ENCODE results near the gene ARNT2. TPM values are rescaled to one million over a fixed set of nuclear protein-coding genes. Genes with fewer than 3 reads are reported as not detected.

ARNT2 gene
- total and polyA plus RNA-seq, 10 of the 15 experiments (the other 5 are each of a cell fraction or from before 2014, with no cell fraction given): 0.07 to 0.49 (median 0.09) TPM; not detected in 6

GRCh38 chr15:80497221-80497620 is 93.0 kb downstream of the ARNT2 start:
- Histone ChIP-seq H3K27me3 (replicated peaks in 1 of 2; ENCODE audit: control insufficient read depth in 2 of 2, insufficient read depth in 2 of 2, low read length in 1 of 2) (0 out of 4 replicates have a peak, but pooled peaks cover 0 to 3% of the 10 kb centered on the region in 2 experiments), H3K4me2 (ENCODE audit: control insufficient read depth, insufficient read depth) (no peak overlapping the region), H3K4me1 (ENCODE audit: control insufficient read depth, insufficient read depth, low read length) (no peaks in the 10 kb centered on the region), H4K20me1 (ENCODE audit: control insufficient read depth, insufficient read depth) (no peaks in the 10 kb centered on the region), H2AFZ (ENCODE audit: control insufficient read depth, low read depth, low read length) (no peak overlapping the region), H3K27ac (ENCODE audit: control insufficient read depth, insufficient read depth) (no peak overlapping the region), H3K4me3 (no peak overlapping the region), H3K9me3 (replicated peaks; ENCODE audit: control insufficient read depth, insufficient read depth, low read length) (no peaks in the 10 kb centered on the region), H3K79me2 (ENCODE audit: control insufficient read depth, insufficient read depth, low read length) (no peaks in the 10 kb centered on the region), H3K9ac (ENCODE audit: control insufficient read depth, insufficient read depth, low read length) (no peak overlapping the region), H3K36me3 (ENCODE audit: control insufficient read depth in 2 of 2, insufficient read depth in 2 of 2, low read length in 1 of 2) (no peaks in the 10 kb centered on the region)
- ChIA-PET SMC1A (ENCODE audit: uncharacterized antibody, unreplicated experiment) (no interaction called here), RAD21 (ENCODE audit: unreplicated experiment) (no interaction called here), POLR2A (no interaction called here), CTCF (interaction anchor here (1.5 kb wide), 1 partner anchor 41 kb away, joined by 5 read pairs; no protein-coding TSS in a partner anchor)
- 0% methylated on average over 1 of the region's 1 CpG for WGBS (ENCODE audit: insufficient coverage, insufficient replicate concordance, low lambda C conversion rate, missing lambda C conversion rate)
- intact Hi-C loops (cut with micrococcal nuclease; ENCODE audit: unreplicated experiment) (no loop called here), in situ Hi-C loops (cut with MboI) (no loop called here)
- ATAC-seq (no peak), DNase-seq (ENCODE audit: low read depth, low spot score) (no peak), FAIRE-seq (no peak)
- TF ChIP-seq NR2F1 (conservative IDR thresholded peaks at IDR 0.05): no peak
- no TSS peak for BruUV-seq (replicated peaks)

- SMC1A ChIA-PET (ENCODE audit: uncharacterized antibody, unreplicated experiment): no interaction called here
- CTCF ChIA-PET: interaction anchor here (1.5 kb wide), 1 partner anchor 43 kb away, joined by 5 read pairs; no protein-coding TSS in a partner anchor
- TF ChIP-seq, protein P1, sequence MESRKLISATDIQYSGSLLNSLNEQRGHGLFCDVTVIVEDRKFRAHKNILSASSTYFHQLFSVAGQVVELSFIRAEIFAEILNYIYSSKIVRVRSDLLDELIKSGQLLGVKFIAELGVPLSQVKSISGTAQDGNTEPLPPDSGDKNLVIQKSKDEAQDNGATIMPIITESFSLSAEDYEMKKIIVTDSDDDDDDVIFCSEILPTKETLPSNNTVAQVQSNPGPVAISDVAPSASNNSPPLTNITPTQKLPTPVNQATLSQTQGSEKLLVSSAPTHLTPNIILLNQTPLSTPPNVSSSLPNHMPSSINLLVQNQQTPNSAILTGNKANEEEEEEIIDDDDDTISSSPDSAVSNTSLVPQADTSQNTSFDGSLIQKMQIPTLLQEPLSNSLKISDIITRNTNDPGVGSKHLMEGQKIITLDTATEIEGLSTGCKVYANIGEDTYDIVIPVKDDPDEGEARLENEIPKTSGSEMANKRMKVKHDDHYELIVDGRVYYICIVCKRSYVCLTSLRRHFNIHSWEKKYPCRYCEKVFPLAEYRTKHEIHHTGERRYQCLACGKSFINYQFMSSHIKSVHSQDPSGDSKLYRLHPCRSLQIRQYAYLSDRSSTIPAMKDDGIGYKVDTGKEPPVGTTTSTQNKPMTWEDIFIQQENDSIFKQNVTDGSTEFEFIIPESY (IDR thresholded peaks at IDR 0.05): no peak
- TF ChIP-seq ZBED1 (IDR thresholded peaks at IDR 0.05; ENCODE audit: borderline replicate concordance): no peak
- no peak for TF ChIP-seq USF1 (IDR thresholded peaks at IDR 0.05; ENCODE audit: borderline replicate concordance, extremely low read length, insufficient read depth, low read depth, low read length)
- TF ChIP-seq SREBF2 (IDR thresholded peaks at IDR 0.05; ENCODE audit: low read length): no peak
- TF ChIP-seq CBFB (IDR thresholded peaks at IDR 0.05; ENCODE audit: low read depth): no peak
- TF ChIP-seq PML (IDR thresholded peaks at IDR 0.05; ENCODE audit: low read length): no peak
- TF ChIP-seq TCF7 (IDR thresholded peaks at IDR 0.05; ENCODE audit: borderline replicate concordance): no peak
- TF ChIP-seq JUND (IDR thresholded peaks at IDR 0.05; ENCODE audit: low read depth, low read length): no peak
- TF ChIP-seq, protein P2, sequence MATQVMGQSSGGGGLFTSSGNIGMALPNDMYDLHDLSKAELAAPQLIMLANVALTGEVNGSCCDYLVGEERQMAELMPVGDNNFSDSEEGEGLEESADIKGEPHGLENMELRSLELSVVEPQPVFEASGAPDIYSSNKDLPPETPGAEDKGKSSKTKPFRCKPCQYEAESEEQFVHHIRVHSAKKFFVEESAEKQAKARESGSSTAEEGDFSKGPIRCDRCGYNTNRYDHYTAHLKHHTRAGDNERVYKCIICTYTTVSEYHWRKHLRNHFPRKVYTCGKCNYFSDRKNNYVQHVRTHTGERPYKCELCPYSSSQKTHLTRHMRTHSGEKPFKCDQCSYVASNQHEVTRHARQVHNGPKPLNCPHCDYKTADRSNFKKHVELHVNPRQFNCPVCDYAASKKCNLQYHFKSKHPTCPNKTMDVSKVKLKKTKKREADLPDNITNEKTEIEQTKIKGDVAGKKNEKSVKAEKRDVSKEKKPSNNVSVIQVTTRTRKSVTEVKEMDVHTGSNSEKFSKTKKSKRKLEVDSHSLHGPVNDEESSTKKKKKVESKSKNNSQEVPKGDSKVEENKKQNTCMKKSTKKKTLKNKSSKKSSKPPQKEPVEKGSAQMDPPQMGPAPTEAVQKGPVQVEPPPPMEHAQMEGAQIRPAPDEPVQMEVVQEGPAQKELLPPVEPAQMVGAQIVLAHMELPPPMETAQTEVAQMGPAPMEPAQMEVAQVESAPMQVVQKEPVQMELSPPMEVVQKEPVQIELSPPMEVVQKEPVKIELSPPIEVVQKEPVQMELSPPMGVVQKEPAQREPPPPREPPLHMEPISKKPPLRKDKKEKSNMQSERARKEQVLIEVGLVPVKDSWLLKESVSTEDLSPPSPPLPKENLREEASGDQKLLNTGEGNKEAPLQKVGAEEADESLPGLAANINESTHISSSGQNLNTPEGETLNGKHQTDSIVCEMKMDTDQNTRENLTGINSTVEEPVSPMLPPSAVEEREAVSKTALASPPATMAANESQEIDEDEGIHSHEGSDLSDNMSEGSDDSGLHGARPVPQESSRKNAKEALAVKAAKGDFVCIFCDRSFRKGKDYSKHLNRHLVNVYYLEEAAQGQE (IDR thresholded peaks at IDR 0.05; ENCODE audit: low read depth, low read length): no peak
These were observed 94.5 kb downstream of the ARNT2 start for GRCh38 chr15:80498652-80499051.

More at GRCh38 chr15:80498652-80499051, 94.5 kb downstream of the ARNT2 start:
- Histone ChIP-seq H3K9me3 (replicated peaks; ENCODE audit: control insufficient read depth, insufficient read depth, low read length) (no peaks in the 10 kb centered on the region), H3K4me1 (ENCODE audit: control insufficient read depth, insufficient read depth, low read length) (no peaks in the 10 kb centered on the region), H2AFZ (ENCODE audit: control insufficient read depth, low read depth, low read length) (no peak overlapping the region), H3K36me3 (ENCODE audit: control insufficient read depth in 2 of 2, insufficient read depth in 2 of 2, low read length in 1 of 2) (no peaks in the 10 kb centered on the region), H3K4me3 (no peak overlapping the region), H3K27me3 (replicated peaks in 1 of 2; ENCODE audit: control insufficient read depth in 2 of 2, insufficient read depth in 2 of 2, low read length in 1 of 2) (peaks cover 3 to 10% of the 10 kb centered on the region in 2 experiments), H3K79me2 (ENCODE audit: control insufficient read depth, insufficient read depth, low read length) (no peaks in the 10 kb centered on the region), H3K4me2 (ENCODE audit: control insufficient read depth, insufficient read depth) (no peak overlapping the region), H3K9ac (ENCODE audit: control insufficient read depth, insufficient read depth, low read length) (no peak overlapping the region), H3K27ac (ENCODE audit: control insufficient read depth, insufficient read depth) (no peak overlapping the region), H4K20me1 (ENCODE audit: control insufficient read depth, insufficient read depth) (no peaks in the 10 kb centered on the region)
- WGBS (ENCODE audit: insufficient coverage, insufficient replicate concordance, low lambda C conversion rate, missing lambda C conversion rate): 44% methylated on average over 4 of the region's 4 CpGs
- no TSS peak for BruUV-seq (replicated peaks)
- DNase-seq (ENCODE audit: low read depth, low spot score) (no peak), FAIRE-seq (no peak), ATAC-seq (no peak)
- ChIA-PET RAD21 (ENCODE audit: unreplicated experiment) (no interaction called here), POLR2A (no interaction called here)
- in situ Hi-C loops (cut with MboI): no loop called here
- intact Hi-C loops (cut with micrococcal nuclease; ENCODE audit: unreplicated experiment): no loop called here

Data from GM12878 (cell line).